HEK293 (cell line): ENCODE measurements around the gene MYLK.

ENCODE experiments used
- CTCF ChIP-seq: fragments of 450-650 bp; formaldehyde crosslinking; IDR thresholded peaks from 2 replicates; pipeline ENCODE4 v1.5.1; 2016; ENCODE audit warnings: missing biosample characterization, missing genetic modification characterization
- IKZF3 ChIP-seq: fragments of 450-650 bp; IDR thresholded peaks from 2 replicates; pipeline ENCODE4 v1.5.0; 2018; ENCODE audit warnings: missing biosample characterization, mild to moderate bottlenecking, missing genetic modification characterization, moderate library complexity
- KLF10 ChIP-seq: fragments of 450-650 bp; IDR thresholded peaks from 2 replicates; pipeline ENCODE4 v1.5.1; 2018; ENCODE audit warnings: missing biosample characterization, mild to moderate bottlenecking, missing genetic modification characterization
- TCF7L2 ChIP-seq: IDR thresholded peaks from 2 replicates; pipeline ENCODE4 v1.6.1; 2011; ENCODE audit warnings: low read depth, mild to moderate bottlenecking, inconsistent platforms, low read length, moderate library complexity, borderline replicate concordance
- ZBTB7A ChIP-seq: fragments of 450-650 bp; formaldehyde crosslinking; IDR thresholded peaks from 2 replicates; pipeline ENCODE4 v1.5.1; 2016; ENCODE audit warnings: low read depth, missing biosample characterization, missing genetic modification characterization
- ZFP3 ChIP-seq: fragments of 450-650 bp; formaldehyde crosslinking; IDR thresholded peaks from 2 replicates; pipeline ENCODE4 v1.5.1; 2016; ENCODE audit warnings: low read depth, missing biosample characterization, missing genetic modification characterization
- ZNF138 ChIP-seq: fragments of 450-650 bp; formaldehyde crosslinking; IDR thresholded peaks from 2 replicates; pipeline ENCODE4 v1.5.1; 2016; ENCODE audit warnings: missing biosample characterization, missing genetic modification characterization, borderline replicate concordance
- ZNF248 ChIP-seq: fragments of 450-650 bp; formaldehyde crosslinking; IDR thresholded peaks from 2 replicates; pipeline ENCODE4 v1.5.1; 2017; ENCODE audit warnings: missing biosample characterization, missing genetic modification characterization
- ZNF777 ChIP-seq: fragments of 450-650 bp; formaldehyde crosslinking; IDR thresholded peaks from 2 replicates; pipeline ENCODE4 v1.5.1; 2017; ENCODE audit warnings: missing biosample characterization, missing genetic modification characterization, borderline replicate concordance
- TF ChIP-seq, protein P1 (sequence below): fragments of 450-650 bp; IDR thresholded peaks from 2 replicates; pipeline ENCODE4 v1.5.1; 2018; ENCODE audit warnings: missing biosample characterization, mild to moderate bottlenecking, missing genetic modification characterization

DNA sequence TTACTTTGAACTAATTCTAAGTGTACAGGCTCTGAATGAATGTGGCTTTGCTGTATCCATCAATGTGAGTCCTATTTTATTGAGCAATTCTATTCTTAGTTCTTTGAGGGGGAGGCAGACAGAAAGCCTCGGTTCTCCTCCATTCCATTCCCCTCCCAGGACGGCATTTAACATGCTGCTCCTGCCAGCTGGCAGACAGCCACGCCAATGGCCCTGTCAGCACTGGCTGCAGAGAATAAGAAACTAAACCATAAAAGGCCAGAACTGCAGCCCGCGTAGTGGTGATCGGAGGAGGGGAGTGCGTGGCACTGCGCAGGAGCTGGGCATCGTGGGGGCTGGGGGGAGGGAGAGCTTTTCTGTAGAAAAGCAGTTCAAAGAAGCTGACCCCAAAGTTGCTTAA is 223.2 kb downstream of the MYLK start:
- TF ChIP-seq TCF7L2 (no peak), IKZF3 (tag by site-specific recombination) (no peak), ZNF138 (tag by site-specific recombination) (no peak), CTCF (tag by site-specific recombination) (no peak), KLF10 (tag by site-specific recombination) (no peak), ZFP3 (no peak), ZBTB7A (tag by site-specific recombination) (no peak), ZNF248 (tag by site-specific recombination) (no peak), ZNF777 (tag by site-specific recombination) (no peak)
- TF ChIP-seq, protein P1, sequence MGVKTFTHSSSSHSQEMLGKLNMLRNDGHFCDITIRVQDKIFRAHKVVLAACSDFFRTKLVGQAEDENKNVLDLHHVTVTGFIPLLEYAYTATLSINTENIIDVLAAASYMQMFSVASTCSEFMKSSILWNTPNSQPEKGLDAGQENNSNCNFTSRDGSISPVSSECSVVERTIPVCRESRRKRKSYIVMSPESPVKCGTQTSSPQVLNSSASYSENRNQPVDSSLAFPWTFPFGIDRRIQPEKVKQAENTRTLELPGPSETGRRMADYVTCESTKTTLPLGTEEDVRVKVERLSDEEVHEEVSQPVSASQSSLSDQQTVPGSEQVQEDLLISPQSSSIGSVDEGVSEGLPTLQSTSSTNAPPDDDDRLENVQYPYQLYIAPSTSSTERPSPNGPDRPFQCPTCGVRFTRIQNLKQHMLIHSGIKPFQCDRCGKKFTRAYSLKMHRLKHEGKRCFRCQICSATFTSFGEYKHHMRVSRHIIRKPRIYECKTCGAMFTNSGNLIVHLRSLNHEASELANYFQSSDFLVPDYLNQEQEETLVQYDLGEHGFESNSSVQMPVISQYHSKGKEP (tag by site-specific recombination) = no peak
